IMR-90 (cell line): ENCODE measurements around the gene PADI1.

Experiments
- BHLHE40 ChIP-seq: fragments of 150-350 bp; IDR thresholded peaks from 2 replicates; pipeline ENCODE4 v1.6.1; 2016; ENCODE audit warnings: mild to moderate bottlenecking, low read depth, low read length
- CTCF ChIP-seq: conservative IDR thresholded peaks from 2 replicates; pipeline ENCODE4 v1.5.1; 2012; ENCODE audit warnings: mild to moderate bottlenecking, low read depth, low read length, improper control_type of control experiment
- FOS ChIP-seq: fragments of 150-350 bp; IDR thresholded peaks from 2 replicates; pipeline ENCODE4 v1.6.1; 2016; ENCODE audit warnings: low read depth, low read length
- MAFK ChIP-seq: IDR thresholded peaks from 2 replicates; pipeline ENCODE4 v1.6.1; 2012; ENCODE audit warnings: low read depth, low read length, improper control_type of control experiment
- MXI1 ChIP-seq: IDR thresholded peaks from 2 replicates; pipeline ENCODE4 v1.6.1; 2012; ENCODE audit warnings: low read depth, mild to moderate bottlenecking, low read length, moderate library complexity, borderline replicate concordance
- NFE2L2 ChIP-seq: fragments of 150-350 bp; IDR thresholded peaks from 2 replicates; pipeline ENCODE4 v1.6.1; 2016; ENCODE audit warnings: low read depth, mild to moderate bottlenecking, low read length
- POLR2A ChIP-seq: IDR thresholded peaks from 2 replicates; pipeline ENCODE4 v1.6.1; 2012; ENCODE audit warnings: mild to moderate bottlenecking, low read depth, low read length
- RAD21 ChIP-seq: IDR thresholded peaks from 2 replicates; pipeline ENCODE4 v1.6.1; 2012; ENCODE audit warnings: low read length, improper control_type of control experiment
- RCOR1 ChIP-seq: IDR thresholded peaks from 2 replicates; pipeline ENCODE4 v1.6.1; 2012; ENCODE audit warnings: mild to moderate bottlenecking, low read length, improper control_type of control experiment; ENCODE audit not compliant: insufficient replicate concordance
- RFX5 ChIP-seq: IDR thresholded peaks from 2 replicates; pipeline ENCODE4 v1.8.0; 2012; ENCODE audit warnings: low read depth, mild to moderate bottlenecking, low read length, moderate library complexity
- USF2 ChIP-seq: fragments of 150-350 bp; IDR thresholded peaks from 2 replicates; pipeline ENCODE4 v1.6.1; 2017; ENCODE audit warnings: mild to moderate bottlenecking, antibody characterized with exemption, low read length, low read depth

GRCh38 chr1:17181781-17182464, 23.0 kb upstream of the PADI1 start:
- TF ChIP-seq CTCF (no peak), POLR2A (no peak), BHLHE40 (no peak), RFX5 (no peak), NFE2L2 (no peak), USF2 (no peak), FOS (no peak), RCOR1 (no peak), MAFK (no peak), MXI1 (no peak), RAD21 (no peak)
